Stimulated activated CD4-positive, alpha-beta T cell treated with anti-CD3 and anti-CD28 coated beads, Interleukin-12 subunit alpha, Interleukin-12 subunit beta, amount 100 ng/mL, for 48 hours (primary cell): ENCODE data around the gene ZNF157.
"Not testable (repeated sequence)": the region's sequence is repeated elsewhere in the genome, so short reads cannot be mapped to it uniquely, and the experiment has no call there.

Experiments
- DNase-seq, 3 donors: peaks; one replicate each; pipeline ENCODE4 v3.0.0-alpha.2; 2020; ENCODE audit warnings: low read depth in 2 of 3, low spot score in 1 of 3

ZNF157 gene

DNA sequence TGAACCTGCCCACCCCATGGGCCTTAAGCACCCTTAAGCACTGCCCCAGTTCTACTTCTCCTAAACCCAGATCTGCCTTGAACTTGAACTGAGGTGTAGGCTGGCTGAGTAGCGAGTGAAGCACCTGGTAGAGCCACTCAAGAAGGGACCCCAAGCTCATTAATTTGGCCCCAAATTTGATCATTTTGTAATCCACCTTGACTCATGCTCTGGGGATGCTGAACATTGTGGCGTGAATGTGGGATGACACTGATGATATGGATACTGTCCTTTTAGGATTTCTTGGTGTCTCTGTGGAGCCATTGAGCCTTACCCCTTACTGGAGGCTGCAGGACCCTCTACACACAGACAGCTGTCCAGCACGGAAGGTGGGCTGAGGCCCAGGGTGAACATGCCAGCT, at the start of gene ZNF157:
ZNF157 (plus strand) TSS at position 301 of the 400 bp plus-strand sequence; CDS start at position 392, 91 bp downstream.
- DNase-seq, result no peak

DNA sequence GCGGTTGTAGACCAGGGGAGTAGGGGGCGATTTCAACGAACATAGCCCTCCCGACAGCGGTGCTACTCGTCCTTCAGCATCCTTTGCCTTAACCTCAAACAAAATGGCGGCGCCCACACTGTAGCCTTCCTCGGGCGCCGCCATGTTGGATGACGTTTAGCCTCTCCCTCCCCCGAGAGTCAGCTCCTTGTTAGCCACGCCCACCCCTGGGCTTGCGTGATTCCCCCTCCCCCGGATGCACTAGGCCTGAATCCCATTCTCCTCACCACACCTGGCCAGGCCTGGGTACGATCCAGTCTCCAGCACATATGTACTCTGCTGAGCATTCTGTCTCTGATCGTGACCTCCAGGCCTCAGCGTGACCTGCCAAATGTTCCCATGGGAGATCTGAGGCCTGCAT, 49.0 kb upstream of the ZNF157 start:
- DNase-seq, result no peak

DNA sequence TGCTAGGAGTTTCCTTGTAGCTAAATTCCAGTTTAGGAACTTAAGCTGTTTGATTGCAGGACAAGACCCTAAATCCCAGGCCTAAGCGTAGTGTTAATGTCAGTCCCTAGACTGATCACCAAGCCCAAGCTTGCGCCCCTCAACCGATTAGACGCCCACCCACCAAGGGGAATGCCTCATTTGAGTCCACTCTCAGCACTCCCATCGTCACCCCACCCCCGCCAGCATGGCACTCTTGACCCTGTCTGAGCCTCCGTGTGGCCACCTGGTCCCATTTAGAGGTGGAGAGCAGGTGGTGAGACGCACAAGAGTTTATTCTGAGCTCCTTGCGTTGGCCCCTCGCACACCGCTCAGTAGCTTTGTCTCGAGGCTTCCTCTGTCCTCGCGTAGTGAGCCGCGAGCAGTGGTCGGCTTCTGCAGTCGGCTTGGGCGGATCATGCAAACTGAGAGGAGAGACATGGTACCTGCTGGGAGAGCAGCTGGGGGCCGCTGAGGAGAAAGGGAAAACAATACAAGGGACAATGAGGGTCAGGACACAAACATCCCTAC, 48.5 kb upstream of the ZNF157 start:
- no peak for DNase-seq

DNA sequence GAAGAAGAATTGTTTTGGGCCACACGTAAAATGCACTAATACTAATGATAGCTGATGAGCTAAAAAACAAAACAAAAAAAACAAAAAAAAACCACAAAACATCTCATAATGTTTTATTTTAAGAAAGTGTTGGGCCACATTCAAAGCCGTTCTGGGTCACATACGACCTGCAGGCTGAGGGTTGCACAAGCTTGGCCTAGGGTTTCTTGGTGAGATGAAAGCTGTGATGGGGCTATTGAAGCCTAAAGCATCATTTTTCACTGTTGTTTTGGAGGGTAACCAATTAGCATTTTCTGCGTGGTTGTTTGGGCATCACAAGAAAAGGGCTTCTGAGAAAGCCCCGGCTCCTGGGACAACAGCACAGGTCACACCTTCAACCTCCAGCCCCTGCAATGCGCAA, 42.5 kb upstream of the ZNF157 start:
- no peak for DNase-seq

DNA sequence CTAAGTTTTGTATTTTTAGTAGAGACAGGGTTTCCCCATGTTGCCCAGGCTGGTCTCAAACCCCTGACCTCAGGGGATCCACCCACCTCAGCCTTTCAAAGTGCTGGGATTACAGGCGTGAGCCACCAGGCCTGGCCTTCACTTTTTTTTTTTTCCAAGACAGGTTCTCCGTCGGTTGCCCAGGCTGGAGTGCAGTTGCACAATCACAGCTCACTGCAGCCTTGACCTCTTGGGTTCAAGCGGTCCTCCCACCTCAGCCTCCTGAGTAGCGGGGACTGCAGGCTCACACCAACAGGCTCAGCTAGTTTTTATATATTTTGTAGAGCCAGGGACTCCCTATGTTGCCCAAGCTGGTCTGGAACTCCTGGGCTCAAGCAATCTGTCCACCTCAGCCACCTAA, 37.6 kb upstream of the ZNF157 start:
- DNase-seq, result not testable (repeated sequence)

DNA sequence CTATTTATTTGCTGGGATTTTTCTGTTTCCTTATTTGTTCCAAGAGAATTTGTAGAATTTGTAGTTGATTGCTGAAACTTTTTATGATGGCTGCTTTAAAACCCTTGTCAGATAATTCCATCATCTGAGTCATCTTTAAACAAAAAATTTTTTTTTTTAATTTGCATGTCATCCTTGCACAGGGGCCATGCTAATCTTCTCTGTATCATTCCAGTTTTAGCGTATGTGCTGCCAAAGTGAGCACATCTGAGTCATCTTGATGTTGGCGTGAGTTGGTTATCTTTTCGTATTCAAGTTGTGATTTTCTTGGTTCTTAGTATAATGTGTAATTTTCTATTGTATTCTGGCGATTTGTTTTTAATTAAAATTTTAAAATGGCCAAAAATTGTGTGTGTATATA, 18.7 kb upstream of the ZNF157 start:
- no peak for DNase-seq

DNA sequence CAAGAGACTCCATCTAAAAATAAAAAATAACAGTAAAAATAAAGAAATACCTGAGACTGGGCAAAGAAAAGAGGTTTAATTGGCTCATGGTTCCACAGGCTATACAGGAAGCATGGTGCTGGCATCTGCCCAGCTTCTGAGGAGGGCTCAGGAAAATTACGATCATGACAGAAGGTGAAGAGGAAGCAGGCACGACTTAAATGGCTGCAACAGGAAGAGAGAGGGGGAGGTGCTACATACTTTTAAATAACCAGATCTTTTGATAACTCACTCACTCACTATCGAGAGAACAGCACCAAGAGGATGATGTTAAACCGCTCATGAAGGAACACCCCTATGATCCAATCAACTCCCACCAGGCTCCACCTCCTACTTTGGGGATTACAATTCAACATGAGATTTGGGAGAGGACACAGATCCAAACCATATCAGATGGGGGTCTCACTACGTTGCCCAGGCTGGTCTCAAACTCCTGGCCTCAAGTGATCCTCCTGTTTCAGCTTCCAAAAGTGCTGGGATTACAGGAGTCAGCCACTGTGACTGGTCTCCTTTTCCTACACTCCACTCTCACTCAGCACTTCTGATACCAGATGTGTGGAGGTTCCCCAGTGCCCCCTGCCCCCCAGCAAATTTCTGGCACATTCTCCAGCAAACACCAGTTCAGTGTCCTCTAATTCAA, 11.9 kb upstream of the ZNF157 start:
- peak in 1 of 3 donors; percentile 5 for DNase-seq

DNA sequence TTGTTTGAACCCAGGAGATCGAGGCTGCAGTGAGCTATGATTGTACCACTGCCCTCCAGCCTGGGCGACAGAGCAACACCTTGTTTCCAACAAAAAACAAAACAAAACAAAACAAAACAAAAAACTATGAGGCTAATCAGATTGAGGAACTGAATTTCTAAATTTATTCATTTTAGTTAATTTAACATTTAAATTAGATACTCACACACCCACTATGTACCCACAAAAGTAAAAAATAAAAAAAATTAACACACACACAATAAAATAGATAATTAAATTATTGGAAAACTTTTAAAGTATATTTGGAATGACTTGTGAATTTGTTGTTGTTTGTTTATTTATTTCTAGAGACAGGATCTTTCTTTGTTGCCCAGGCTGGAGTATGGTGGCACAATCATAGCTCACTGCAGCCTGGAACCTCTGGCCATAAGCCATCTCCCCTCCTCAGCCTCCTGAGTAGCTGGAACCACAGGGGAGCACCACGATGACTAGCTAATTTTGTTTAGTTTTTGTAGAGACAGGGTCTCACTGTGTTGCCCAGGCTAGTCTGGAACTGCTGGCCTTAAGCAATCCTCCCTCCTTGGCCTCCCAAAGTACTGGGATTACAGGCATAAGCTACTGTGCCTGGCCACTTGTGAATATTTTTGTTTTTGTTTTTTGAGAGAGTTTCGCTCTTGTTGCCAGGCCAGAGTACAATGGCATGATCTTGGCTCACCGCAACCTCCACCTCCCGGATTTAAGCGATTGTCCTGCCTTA, 9.8 kb upstream of the ZNF157 start:
- DNase-seq, result no peak

DNA sequence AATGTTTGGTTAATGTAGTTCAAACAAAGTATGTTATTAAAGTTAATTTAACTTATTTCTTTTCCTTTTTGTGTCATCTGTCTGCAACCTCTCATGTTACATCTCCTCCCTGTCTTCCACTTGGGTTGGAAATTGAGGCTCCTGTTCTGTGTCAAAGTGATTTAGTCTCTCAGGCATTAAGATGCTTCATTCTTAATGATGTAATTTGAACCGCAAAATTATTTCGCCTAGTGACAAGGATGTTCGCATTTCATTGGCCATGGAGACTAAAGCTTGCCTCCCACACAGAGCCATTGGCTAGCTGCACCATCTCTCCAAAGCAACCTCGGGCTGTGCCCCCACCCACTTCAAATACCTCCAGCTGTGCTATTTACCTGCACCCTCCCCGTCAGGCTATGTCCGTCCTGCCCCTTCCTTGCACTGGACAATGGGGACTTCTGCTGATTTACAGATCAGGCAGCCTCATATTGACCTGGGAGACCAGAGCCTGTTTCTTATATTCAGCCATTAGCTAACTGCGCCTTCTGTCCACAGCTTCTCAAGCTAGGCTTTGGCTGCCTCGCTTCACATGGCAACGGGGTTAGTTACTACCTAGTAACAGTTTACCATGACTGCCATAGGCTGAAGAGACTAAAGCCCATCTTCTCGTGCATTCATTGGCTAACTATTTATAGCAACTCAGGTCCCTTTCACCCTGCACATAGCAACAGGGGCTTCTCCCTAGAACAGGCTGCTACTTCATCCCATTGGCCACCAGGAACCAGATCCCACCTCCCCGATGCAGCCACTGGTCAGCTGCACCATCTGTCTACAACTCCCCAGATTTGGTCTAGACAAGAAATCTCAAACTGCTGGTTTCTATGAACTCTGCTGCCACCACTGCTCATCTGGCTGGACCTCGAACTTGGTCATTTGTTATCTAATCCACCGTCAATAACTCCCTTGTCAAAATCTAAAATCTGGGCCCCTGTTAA, 8.6 kb upstream of the ZNF157 start:
- DNase-seq, result no peak

DNA sequence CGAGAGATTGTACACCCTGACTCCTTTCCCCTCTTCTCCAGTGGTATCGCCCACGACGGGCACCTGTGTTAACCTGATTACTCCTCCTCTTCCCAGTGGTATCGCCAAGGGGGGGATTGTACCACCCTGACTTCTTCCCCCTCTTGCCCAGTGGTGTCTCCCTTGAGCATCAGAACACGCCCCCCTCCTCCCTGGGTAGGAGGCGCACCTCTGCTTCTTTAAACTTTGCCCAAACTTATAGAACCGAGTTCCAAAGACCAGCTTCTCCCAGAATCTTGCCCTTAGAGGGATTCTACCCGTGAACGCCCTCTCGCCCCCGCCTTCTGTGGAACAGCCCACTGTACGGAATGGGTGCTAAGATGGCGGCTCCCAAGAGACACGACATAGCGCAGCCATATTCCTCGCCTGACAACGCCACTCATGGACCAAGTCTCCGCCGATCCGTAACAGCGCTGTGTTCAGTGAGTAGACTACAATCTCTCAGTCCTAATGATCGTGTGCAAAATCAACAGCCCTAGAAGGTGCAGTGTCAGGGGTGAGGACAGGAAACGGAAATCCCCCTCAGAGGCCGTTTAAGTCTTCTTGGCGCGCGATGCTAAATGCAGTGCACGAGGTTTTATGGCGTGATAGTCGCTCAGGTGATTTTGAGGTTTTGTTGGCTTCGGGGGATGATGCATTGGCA, 4.2 kb upstream of the ZNF157 start:
- peak; percentile 47 to 51 (median 49) for DNase-seq

DNA sequence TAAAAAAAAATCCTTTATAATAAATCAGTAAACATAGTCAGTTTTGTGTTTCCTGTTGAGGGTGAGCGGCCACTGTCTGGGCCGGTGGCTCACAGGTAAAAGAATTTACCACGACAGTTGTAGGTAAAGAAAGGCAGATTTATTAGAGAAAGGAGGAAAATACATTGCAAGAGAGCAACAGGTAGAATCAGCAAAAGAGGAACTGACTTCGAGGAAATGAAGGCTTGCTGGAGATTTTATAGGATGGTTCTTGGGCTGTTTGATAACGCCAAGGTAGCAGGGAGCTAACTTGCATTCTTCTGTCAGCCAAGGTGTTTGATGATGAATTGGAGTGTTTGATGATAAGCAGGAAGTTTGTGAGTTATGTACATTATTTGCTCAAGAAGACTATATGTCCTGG, 2.8 kb downstream of the ZNF157 start:
- DNase-seq, result no peak

DNA sequence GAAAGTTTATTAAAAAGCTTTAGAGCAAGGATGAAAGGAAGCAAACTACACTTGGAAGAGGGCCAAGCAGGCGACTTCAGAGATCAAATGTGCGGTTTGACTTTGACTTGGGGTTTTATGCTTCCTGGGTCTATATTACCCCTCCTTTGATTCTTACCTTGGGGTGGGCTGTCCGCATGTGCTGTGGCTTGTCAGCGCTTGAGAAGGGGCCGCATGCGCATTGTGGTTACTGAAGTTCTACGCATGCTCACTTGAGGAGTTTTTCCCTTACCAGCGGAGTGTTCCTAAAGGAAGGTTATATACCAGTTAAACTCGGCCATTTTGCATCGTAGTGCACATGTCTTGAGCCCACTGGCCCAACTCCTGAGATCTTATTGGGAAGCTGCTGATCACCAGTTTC, 9.9 kb downstream of the ZNF157 start:
- DNase-seq, result peak in 2 of 3 donors; percentile 16 to 28

DNA sequence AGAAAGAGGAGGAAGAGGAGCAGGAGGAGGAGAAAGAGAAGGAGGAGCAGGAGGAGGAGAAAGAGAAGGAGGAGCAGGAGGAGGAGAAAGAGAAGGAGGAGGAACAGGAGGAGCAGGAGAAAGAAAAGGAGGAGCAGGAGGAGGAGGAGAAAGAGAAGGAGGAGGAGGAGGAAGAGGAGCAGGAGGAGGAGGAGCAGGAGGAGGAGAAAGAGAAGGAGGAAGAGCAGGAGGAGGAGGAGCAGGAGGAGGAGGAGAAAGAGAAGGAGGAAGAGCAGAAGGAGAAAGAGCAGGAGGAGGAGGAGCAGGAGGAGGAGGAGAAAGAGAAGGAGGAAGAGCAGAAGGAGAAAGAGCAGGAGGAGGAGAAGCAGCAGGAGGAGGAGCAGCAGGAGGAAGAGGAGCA, 10.5 kb downstream of the ZNF157 start:
- not testable (repeated sequence) for DNase-seq

DNA sequence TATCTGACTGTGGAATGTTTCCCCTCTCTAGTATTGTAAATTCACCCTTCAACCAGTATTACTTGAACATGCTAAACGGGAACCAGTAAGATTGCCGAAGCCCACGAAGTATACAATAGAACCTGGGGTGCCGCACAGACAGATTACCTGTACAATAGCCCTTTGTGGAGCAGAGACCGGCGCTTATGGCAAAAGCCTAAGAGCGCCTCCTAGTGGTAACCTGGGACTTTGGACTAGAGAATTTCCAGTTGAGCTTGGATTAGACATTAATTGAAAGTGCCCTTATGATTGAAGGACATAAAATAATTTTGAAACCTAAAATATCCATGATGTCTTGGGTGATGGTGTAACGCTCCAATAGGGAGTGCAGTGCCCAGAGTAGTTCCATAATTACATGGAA, 14.1 kb downstream of the ZNF157 start:
- peak; percentile 6 to 77 (median 45) for DNase-seq

DNA sequence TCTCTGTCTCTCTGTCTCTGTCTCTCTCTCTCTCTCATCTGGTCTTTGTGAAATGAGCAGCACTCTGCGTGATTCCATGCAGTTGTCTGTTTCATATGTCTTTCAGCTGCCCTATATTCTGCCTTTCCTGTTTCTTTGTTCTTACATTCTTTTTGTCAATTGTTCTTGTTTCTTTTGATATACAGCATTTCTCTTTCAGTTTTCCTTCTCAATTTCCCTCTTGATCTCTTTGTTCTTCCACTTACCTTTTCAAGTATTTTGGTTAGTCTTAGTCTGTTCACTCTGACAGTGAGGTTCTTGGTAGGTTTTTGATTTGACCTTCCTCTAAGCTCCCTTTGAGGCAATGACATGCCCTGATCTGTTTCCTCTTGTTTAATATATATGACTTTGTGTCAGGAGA, 20.4 kb downstream of the ZNF157 start:
- no peak for DNase-seq

DNA sequence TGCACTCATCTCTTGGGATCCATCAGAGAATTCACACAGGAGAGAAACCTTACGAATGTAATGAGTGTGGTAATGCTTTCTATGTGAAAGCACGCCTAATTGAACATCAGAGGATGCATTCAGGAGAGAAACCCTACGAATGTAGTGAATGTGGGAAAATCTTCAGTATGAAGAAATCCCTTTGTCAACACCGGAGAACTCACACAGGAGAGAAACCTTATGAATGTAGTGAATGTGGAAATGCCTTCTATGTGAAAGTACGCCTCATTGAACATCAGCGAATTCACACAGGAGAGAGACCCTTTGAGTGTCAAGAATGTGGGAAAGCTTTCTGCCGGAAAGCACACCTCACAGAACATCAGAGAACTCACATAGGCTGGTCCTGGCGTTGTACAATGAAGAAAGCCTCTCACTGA, 42.8 kb downstream of the ZNF157 start:
- DNase-seq, result no peak

DNA sequence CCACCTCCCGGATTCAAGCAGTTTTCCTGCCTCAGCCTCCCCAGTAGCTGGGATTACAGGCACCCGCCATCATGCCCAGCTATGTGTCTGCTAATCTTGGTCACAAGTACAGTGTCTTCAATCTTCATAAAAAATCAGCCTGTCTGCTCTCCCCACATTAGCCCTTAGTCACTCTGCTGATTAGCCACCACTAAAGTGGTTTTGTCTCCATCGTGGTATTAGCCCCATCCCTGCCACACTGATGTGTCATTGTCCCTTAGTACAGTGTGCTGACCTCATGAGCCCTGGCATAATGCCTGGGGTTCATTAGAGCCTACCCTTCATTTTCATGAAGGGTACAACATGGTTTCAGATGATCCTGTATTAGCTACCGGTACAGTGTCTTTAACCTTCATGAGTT, 49.9 kb downstream of the ZNF157 start:
- no peak for DNase-seq

DNA sequence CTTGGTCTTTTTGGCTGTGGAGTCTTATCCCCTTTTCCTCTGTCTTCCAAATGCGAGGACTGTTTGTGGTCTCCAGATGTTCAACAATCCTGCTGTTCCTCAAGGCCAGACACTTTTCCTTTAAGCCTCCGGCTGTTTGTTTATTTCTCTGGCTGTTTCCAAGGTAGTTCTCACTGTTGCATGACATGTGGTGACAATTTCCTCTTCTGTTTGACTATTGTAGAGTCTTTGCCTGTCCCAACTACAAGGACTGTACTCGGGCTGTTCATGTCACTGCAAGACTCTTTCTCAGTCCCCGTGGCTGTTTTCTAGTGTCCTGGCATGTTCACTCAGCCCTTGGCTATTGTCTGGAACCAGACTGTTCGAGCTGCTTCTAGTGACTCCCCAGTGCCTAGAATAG, 50.6 kb downstream of the ZNF157 start:
- DNase-seq, result no peak

DNA sequence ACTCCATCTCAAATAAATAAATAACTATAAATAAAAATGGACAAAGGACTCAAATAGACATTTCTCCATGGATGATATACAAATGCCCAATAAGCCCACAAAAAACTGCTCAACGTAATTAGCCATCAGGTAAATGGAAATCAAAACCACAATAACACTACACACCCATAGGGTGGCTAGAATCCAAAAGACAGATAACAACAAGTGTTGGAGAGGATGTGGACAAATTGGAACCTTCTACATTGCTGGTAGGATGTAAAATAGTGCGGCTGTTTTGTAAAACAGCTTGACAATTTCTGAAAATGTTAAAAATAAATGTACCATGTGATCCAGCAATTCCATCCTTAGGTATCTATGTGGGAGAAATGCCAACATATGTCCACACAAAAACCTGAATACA, 52.1 kb downstream of the ZNF157 start:
- no peak for DNase-seq

DNA sequence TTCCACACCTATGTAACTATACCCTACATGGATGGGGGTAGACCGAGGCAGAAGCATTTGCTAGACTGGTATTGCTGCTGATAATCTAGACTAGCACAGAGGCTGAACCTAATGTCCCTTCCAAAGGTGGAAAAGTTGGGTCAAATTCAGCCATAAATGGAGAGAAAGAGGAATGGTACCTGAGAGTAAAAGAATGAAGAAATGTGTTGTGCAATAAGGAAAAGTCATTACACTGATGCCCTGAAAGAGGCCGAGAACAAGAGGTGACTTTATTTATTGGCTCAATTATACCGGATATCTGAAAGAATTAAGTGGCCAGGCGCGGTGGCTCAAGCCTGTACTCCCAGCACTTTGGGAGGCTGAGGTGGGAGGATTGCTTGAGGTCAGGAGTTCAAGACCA, 60.5 kb downstream of the ZNF157 start:
- DNase-seq, result no peak

DNA sequence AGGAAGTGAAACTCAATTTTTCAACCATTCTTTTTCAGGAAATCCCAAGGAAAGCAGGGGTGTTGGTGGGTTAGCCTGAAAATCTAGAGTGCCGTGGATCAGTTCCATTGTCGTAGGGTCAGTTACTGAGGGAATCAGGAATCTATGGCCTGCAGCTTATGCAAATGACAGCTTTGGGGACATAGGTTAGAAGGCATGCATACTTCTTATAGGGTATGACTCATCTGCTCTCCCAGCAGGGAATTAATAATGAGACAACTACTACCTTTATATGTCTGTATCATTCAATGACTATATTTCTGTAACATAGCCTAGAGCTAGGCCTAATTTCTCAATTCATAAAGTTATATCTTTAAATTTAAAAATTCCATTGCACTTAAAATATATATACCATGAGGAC, 76.1 kb downstream of the ZNF157 start:
- DNase-seq, result no peak
